22Rv1 (cell line): ENCODE measurements around the gene CCER1.

Experiments used
- H3K27ac ChIP-seq: fragments of 450-650 bp; 2 replicates; pipeline ENCODE4 v1.5.1; 2017
- CTCF ChIP-seq: fragments of 450-650 bp; IDR thresholded peaks from 2 replicates; pipeline ENCODE4 v1.5.1; 2017; ENCODE audit warnings: mild to moderate bottlenecking
- ZFX ChIP-seq: fragments of 450-650 bp; IDR thresholded peaks from 2 replicates; pipeline ENCODE4 v1.6.1; 2017; ENCODE audit warnings: antibody characterized with exemption, borderline replicate concordance

CCER1 gene

GRCh38 chr12:90910958-90911357 lies 44.0 kb downstream of the CCER1 start:
- TF ChIP-seq CTCF = no peak
- TF ChIP-seq ZFX = no peak
- H3K27ac ChIP-seq = no peak overlapping the region

- TF ChIP-seq ZFX = no peak
- peak; percentile 96 for TF ChIP-seq CTCF
- H3K27ac ChIP-seq = no peak overlapping the region
These were observed 45.8 kb downstream of the CCER1 start for GRCh38 chr12:90909069-90909770.

GRCh38 chr12:90908465-90908864 lies 46.5 kb downstream of the CCER1 start:
- H3K27ac ChIP-seq = no peak overlapping the region

GRCh38 chr12:90905691-90906370 lies 49.1 kb downstream of the CCER1 start:
- no peak overlapping the region for H3K27ac ChIP-seq
- TF ChIP-seq CTCF = no peak
- no peak for TF ChIP-seq ZFX

More at GRCh38 chr12:90908465-90908864, 46.5 kb downstream of the CCER1 start:
- TF ChIP-seq CTCF (no peak), ZFX (no peak)

- TF ChIP-seq ZFX = no peak
- TF ChIP-seq CTCF = no peak
- no peak overlapping the region for H3K27ac ChIP-seq
These were observed 52.4 kb downstream of the CCER1 start for GRCh38 chr12:90902596-90902995.
